ENCODE results near the gene HSP90B1. TPM values are rescaled to one million over a fixed set of nuclear protein-coding genes. Genes with fewer than 3 reads are reported as not detected.

The HSP90B1 gene
- total RNA-seq, 1 donor from 2014 or later: 426 TPM

- no peak for DNase-seq (ENCODE audit: low spot score)
These were observed 501 bp upstream of the HSP90B1 start for GRCh38 chr12:103929784-103930033.

GRCh38 chr12:103930787-103931735 is 851 bp downstream of the HSP90B1 start:
- DNase-seq (ENCODE audit: low spot score): peak; percentile 54

GRCh38 chr12:103933237-103933636 is 3.0 kb downstream of the HSP90B1 start:
- no peak for DNase-seq (ENCODE audit: low spot score)

GRCh38 chr12:103936679-103937078 is 6.5 kb downstream of the HSP90B1 start:
- DNase-seq (ENCODE audit: low spot score): no peak

GRCh38 chr12:103944964-103945363 is 14.8 kb downstream of the HSP90B1 start:
- no peak for DNase-seq (ENCODE audit: low spot score)

- DNase-seq (ENCODE audit: low spot score): no peak
These were observed 17.8 kb downstream of the HSP90B1 start for GRCh38 chr12:103947871-103948555.

- no peak for DNase-seq (ENCODE audit: low spot score)
These were observed 18.7 kb downstream of the HSP90B1 start for GRCh38 chr12:103948746-103949406.

- DNase-seq (ENCODE audit: low spot score): no peak
These were observed 22.3 kb downstream of the HSP90B1 start for GRCh38 chr12:103952497-103952896.

GRCh38 chr12:103955811-103956508 is 25.8 kb downstream of the HSP90B1 start:
- DNase-seq (ENCODE audit: low spot score): no peak

- peak; percentile 45 for DNase-seq (ENCODE audit: low spot score)
These were observed 26.4 kb downstream of the HSP90B1 start for GRCh38 chr12:103956509-103957027.

GRCh38 chr12:103957865-103958388 is 27.7 kb downstream of the HSP90B1 start:
- DNase-seq (ENCODE audit: low spot score): no peak

- DNase-seq (ENCODE audit: low spot score): no peak
These were observed 28.4 kb downstream of the HSP90B1 start for GRCh38 chr12:103958621-103959020.

- no peak for DNase-seq (ENCODE audit: low spot score)
These were observed 30.5 kb downstream of the HSP90B1 start for GRCh38 chr12:103960616-103961227.

GRCh38 chr12:103962493-103962892 is 32.3 kb downstream of the HSP90B1 start:
- no peak for DNase-seq (ENCODE audit: low spot score)

- no peak for DNase-seq (ENCODE audit: low spot score)
These were observed 34.6 kb downstream of the HSP90B1 start for GRCh38 chr12:103964805-103965204.

- no peak for DNase-seq (ENCODE audit: low spot score)
These were observed 35.0 kb downstream of the HSP90B1 start for GRCh38 chr12:103965255-103965589.

GRCh38 chr12:103965590-103966504 is 35.6 kb downstream of the HSP90B1 start, which contains the start of gene TDG:
TSS of gene TDG (plus strand) at chr12:103965872. CDS start at chr12:103966038, 166 bp downstream.
- DNase-seq (ENCODE audit: low spot score): peak; percentile 99

- DNase-seq (ENCODE audit: low spot score): no peak
These were observed 36.5 kb downstream of the HSP90B1 start for GRCh38 chr12:103966736-103967135.

GRCh38 chr12:103969391-103969790 is 39.2 kb downstream of the HSP90B1 start:
- no peak for DNase-seq (ENCODE audit: low spot score)

GRCh38 chr12:103973909-103974308 is 43.7 kb downstream of the HSP90B1 start:
- DNase-seq (ENCODE audit: low spot score): no peak

Measured in ureter (tissue), 1 donor.